BLaER1 (cell line): ENCODE results near the gene CMTM4.

Experiments
- H3K27ac ChIP-seq: shearing (Covaris generic); formaldehyde crosslinking; 2 replicates; pipeline ENCODE4 v1.8.1; 2022
- H3K27me3 ChIP-seq: shearing (Covaris generic); formaldehyde crosslinking; 2 replicates; pipeline ENCODE4 v1.8.1; 2022
- H3K36me3 ChIP-seq: shearing (Covaris generic); formaldehyde crosslinking; 2 replicates; pipeline ENCODE4 v1.8.1; 2022
- H3K4me1 ChIP-seq: shearing (Covaris generic); formaldehyde crosslinking; 2 replicates; pipeline ENCODE4 v1.8.1; 2022
- H3K4me2 ChIP-seq: shearing (Covaris generic); formaldehyde crosslinking; 2 replicates; pipeline ENCODE4 v1.8.1; 2022
- H3K4me3 ChIP-seq: shearing (Covaris generic); formaldehyde crosslinking; 2 replicates; pipeline ENCODE4 v1.8.1; 2022
- H3K9ac ChIP-seq: shearing (Covaris generic); formaldehyde crosslinking; 2 replicates; pipeline ENCODE4 v1.8.1; 2022
- H3K9me3 ChIP-seq: shearing (Covaris generic); formaldehyde crosslinking; 2 replicates; pipeline ENCODE4 v1.8.1; 2022
- H4K20me1 ChIP-seq: shearing (Covaris generic); formaldehyde crosslinking; 2 replicates; pipeline ENCODE4 v1.8.1; 2022
- Cebpa-rat ChIP-seq: shearing (Covaris generic); IDR thresholded peaks from 2 replicates; pipeline ENCODE4 v1.8.1; 2022

The CMTM4 gene

DNA sequence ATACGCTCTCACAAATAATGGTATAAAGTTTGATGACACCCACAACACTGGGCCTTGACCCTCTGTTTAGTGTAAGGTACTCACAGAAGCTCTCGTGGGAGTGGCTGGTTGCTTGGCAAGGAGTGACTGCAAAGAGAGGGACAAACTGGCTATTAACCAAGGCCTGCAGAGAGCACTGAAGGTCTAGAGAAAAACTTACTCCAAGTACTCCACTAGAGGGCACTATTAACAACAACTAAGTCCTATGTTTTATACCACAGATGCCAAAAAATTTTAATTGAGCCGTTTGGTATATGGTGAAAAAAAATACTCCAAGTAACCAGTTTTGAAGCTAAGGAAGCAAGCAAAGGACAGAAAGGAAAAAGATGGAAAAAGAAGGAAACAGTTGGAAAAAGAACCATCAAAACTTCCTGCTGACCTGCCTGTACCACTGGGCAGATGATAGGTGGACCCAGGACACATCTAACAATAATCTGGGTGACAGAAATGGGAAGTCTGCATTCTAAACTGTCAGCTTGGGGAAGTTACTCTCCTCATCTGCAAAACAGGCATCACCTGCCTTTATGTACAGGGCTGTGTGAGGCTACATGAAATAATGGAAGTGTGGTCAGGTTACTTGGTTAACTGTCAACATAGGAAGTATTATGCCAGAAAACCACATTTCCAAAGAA, 31.7 kb upstream of the CMTM4 start:
- Histone ChIP-seq H3K9ac (no peak overlapping the region), H3K4me3 (no peak overlapping the region), H3K27me3 (no peaks in the 10 kb centered on the region), H4K20me1 (peaks cover 26% of the 10 kb centered on the region), H3K27ac (no peak overlapping the region), H3K4me1 (peaks cover 10% of the 10 kb centered on the region), H3K4me2 (no peak overlapping the region), H3K9me3 (no peaks in the 10 kb centered on the region), H3K36me3 (peaks cover 98% of the 10 kb centered on the region)
- TF ChIP-seq Cebpa-rat, result no peak

DNA sequence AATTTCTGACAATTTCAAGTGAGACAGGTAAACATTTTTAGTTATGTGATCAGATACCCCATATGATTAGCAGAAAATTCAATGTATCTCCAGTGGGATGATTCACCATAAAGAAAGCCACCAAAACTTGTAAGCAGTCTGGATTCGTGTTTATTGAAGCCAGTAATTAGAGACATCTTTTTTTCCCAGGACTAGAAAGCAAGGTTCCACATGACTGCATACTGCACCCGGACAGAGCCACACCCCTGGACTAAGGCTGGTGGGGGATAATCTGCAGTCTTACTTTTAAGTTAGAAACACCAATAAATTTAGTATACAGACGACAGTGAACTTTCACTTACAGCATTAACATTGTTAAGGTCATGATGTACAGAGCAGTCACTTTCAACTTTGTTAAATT, 24.2 kb upstream of the CMTM4 start:
- H3K9me3 ChIP-seq, result no peaks in the 10 kb centered on the region
- H3K9ac ChIP-seq, result no peak overlapping the region
- H3K4me2 ChIP-seq, result no peak overlapping the region
- H3K4me1 ChIP-seq, result no peaks in the 10 kb centered on the region
- H3K27me3 ChIP-seq, result no peaks in the 10 kb centered on the region
- TF ChIP-seq Cebpa-rat, result no peak
- no peak overlapping the region for H3K4me3 ChIP-seq
- no peak overlapping the region for H3K27ac ChIP-seq
- peaks cover 88% of the 10 kb centered on the region for H3K36me3 ChIP-seq
- H4K20me1 ChIP-seq, result no peaks in the 10 kb centered on the region

DNA sequence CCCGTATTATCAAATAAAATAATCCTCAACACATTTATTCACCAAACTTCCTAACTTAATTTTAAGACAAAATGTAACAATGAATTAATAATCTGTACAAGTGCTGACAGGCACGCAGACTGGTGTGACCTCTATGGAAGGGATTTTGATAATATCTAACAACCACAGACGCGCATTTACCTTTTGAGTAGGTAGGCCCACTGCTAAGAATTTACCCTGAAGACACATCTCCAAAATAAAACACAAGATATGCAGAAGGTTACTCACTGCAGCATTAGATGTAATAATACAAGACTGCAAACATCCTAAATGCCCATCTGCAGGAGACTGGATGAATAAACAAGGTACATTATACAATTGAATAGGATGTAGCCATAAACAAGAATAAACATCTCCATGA, 22.7 kb upstream of the CMTM4 start:
- no peak for TF ChIP-seq Cebpa-rat
- no peaks in the 10 kb centered on the region for H4K20me1 ChIP-seq
- no peak overlapping the region for H3K27ac ChIP-seq
- peaks cover 72% of the 10 kb centered on the region for H3K36me3 ChIP-seq
- no peak overlapping the region for H3K9ac ChIP-seq
- H3K4me1 ChIP-seq, result peaks cover 10% of the 10 kb centered on the region
- no peaks in the 10 kb centered on the region for H3K27me3 ChIP-seq
- no peak overlapping the region for H3K4me2 ChIP-seq
- H3K9me3 ChIP-seq, result no peaks in the 10 kb centered on the region
- no peak overlapping the region for H3K4me3 ChIP-seq

DNA sequence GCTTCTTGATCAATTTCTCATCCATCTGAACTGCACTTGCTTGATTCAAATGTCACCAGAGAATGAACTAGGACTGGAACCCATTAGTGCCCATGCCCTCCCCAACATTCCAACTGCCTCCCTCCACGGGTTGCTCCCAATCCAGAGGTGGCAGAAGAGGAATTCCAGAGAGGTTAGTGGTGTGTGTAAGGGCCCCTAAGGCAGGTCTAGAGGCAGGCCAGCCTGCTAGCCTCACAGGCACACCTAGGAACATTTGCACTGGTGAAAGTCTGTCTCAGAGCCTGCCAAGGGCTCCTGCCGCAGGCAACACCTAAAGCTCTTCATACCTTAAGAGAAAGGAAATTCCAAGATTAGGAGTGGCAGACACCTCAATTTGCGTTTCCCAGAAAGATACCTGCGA, 21.2 kb upstream of the CMTM4 start:
- H3K27ac ChIP-seq, result no peak overlapping the region

DNA sequence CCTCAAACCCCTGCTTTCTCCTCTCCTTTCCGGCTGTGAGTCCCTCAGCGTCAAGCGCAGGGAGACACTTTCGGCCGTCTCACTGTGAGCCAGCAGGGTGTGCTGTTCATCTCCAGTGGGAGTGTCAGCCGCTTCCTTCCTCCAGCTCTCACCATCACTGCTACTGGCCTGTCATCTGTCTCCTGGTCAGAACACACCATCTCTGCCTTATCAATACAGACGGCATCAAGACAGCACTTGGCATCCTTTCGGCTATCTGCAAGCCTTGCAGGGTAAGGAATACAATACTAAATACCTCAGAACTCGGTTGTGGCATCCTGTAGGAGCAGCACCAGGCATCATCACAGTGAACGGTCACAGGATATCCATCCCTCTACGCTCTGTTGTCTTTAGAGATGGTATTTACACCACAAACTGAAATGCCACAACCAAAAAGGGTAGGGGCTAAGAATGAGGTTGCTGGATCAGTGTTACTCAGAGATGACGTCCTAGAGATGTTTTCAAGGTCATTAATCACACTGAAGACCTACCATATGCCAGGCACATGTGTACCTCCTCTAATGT, 20.7 kb upstream of the CMTM4 start:
- Histone ChIP-seq H3K9ac (no peak overlapping the region), H4K20me1 (no peaks in the 10 kb centered on the region), H3K4me1 (peaks cover 28% of the 10 kb centered on the region), H3K27me3 (no peaks in the 10 kb centered on the region), H3K27ac (no peak overlapping the region), H3K9me3 (peaks cover 3% of the 10 kb centered on the region), H3K4me3 (no peak overlapping the region), H3K4me2 (no peak overlapping the region), H3K36me3 (peaks cover 52% of the 10 kb centered on the region)
- no peak for TF ChIP-seq Cebpa-rat

More for the DNA sequence above, 21.2 kb upstream of the CMTM4 start:
- Histone ChIP-seq H3K36me3 (peaks cover 58% of the 10 kb centered on the region), H3K4me3 (no peak overlapping the region), H4K20me1 (no peaks in the 10 kb centered on the region), H3K4me1 (peaks cover 25% of the 10 kb centered on the region), H3K27me3 (no peaks in the 10 kb centered on the region), H3K9ac (no peak overlapping the region), H3K9me3 (no peaks in the 10 kb centered on the region), H3K4me2 (no peak overlapping the region)
- TF ChIP-seq Cebpa-rat, result no peak

DNA sequence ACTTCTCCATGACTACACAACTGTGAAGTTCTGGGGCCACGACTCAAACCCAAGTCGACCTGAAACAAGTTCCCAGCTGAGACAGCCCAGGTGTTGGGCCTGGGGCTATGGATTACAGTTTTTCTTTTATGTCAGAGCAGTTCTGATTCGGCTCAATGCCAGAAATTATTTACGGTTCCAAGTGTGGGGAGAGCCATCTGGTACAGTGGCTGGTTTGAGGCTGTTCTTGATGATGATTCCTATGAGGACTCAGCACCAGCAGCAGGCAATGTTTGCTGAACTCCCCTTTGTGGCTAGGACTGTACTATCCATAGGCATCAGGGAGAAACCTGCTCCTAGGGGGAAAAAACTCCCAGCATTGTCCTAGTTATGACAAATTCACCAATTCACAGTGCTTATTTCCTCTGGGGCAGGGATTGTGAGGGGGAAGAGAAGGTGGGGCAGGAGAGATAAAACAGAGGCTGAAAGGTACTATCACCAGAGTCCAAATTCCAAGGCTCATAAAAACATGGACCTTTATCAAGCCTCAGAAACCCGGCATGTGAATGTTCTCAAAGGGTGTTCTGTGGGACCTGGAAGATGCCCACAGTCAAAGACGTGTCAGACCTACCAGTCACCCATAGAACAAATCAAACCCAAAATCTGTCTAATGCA, 18.2 kb upstream of the CMTM4 start:
- H4K20me1 ChIP-seq, result no peaks in the 10 kb centered on the region
- peaks cover 28% of the 10 kb centered on the region for H3K4me1 ChIP-seq
- H3K4me3 ChIP-seq, result no peak overlapping the region
- H3K9me3 ChIP-seq, result peaks cover 14% of the 10 kb centered on the region
- peaks cover 29% of the 10 kb centered on the region for H3K36me3 ChIP-seq
- H3K4me2 ChIP-seq, result peak overlapping the region; percentile 65; the same call in 1 of the 2 replicates
- no peak overlapping the region for H3K9ac ChIP-seq
- no peak for TF ChIP-seq Cebpa-rat
- H3K27ac ChIP-seq, result peak overlapping the region; percentile 21; the same call in 1 of the 2 replicates
- no peaks in the 10 kb centered on the region for H3K27me3 ChIP-seq

DNA sequence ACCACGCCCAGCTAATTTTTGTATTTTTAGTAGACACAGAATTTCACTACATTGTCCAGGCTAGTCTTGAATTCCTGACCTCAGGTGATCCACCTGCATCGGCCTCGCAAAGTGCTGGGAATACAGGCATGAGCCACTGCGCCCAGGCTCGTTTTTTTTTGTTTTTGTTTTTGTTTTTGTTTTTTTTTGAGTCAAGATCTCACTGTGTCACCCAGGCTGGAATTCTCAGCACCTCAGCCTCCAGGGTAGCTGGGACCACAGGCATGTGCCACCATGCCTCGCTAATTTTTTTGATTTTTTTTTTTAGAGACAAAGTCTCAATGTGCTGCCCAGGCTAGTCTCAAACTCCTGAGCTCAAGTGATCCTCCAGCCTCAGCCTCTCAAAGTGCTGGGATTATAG, 17.5 kb upstream of the CMTM4 start:
- no peak overlapping the region for H3K4me3 ChIP-seq
- TF ChIP-seq Cebpa-rat, result no peak
- peak overlapping the region; percentile 65 for H3K4me2 ChIP-seq
- H3K27me3 ChIP-seq, result no peaks in the 10 kb centered on the region
- H3K9me3 ChIP-seq, result peaks cover 14% of the 10 kb centered on the region
- H3K36me3 ChIP-seq, result peaks cover 22% of the 10 kb centered on the region
- no peak overlapping the region for H3K9ac ChIP-seq
- H3K4me1 ChIP-seq, result peaks cover 28% of the 10 kb centered on the region
- H4K20me1 ChIP-seq, result no peaks in the 10 kb centered on the region
- H3K27ac ChIP-seq, result peak overlapping the region; percentile 21; the same call in 1 of the 2 replicates

DNA sequence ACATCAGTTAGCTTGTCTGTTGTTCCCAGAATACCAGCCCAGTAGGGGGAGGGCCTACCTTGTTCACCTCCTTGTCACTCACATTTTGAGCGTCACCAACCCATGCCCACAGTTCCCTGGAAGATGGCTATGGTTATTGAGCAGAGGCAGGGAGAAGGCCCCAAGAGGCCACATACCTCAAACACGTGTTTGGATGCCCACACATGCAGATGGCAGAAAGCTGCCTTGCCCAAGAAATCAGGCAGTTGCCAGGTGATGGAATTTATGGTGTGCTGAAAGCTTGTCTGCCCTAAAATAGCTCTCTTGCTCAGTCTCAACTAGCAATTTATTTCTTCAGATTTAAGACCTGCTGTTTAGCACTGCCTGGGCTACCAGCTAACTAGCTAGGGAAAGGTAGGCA, 16.5 kb upstream of the CMTM4 start:
- no peaks in the 10 kb centered on the region for H3K27me3 ChIP-seq
- TF ChIP-seq Cebpa-rat, result no peak
- H3K27ac ChIP-seq, result peak overlapping the region; percentile 43; the same call in 1 of the 2 replicates
- H3K4me3 ChIP-seq, result no peak overlapping the region
- peaks cover 12% of the 10 kb centered on the region for H3K36me3 ChIP-seq
- H3K9ac ChIP-seq, result no peak overlapping the region
- peak overlapping the region; percentile 65 for H3K4me2 ChIP-seq
- peaks cover 14% of the 10 kb centered on the region for H3K9me3 ChIP-seq
- H3K4me1 ChIP-seq, result peaks cover 28% of the 10 kb centered on the region
- H4K20me1 ChIP-seq, result no peaks in the 10 kb centered on the region

DNA sequence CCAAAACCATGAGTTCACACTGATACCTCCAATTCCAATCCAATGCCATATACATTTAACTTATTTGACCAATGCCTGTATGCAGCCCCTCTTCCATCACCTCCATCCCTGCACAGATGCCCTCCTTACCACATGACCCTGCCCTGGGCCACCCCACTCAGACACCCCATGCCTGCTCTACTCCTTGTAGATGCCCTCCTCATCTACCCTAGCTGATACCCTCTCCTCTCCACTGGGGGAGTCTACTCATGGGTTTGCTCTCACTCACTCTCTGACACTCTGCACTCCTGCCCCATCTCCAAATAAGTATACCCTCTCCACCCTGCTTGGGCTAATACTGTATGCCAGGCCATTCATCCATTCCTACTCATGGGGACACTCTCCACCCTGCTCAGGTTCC, 16.0 kb upstream of the CMTM4 start:
- TF ChIP-seq Cebpa-rat, result no peak
- Histone ChIP-seq H3K4me1 (peaks cover 32% of the 10 kb centered on the region), H3K4me3 (no peak overlapping the region), H3K4me2 (peak overlapping the region; percentile 65), H4K20me1 (no peaks in the 10 kb centered on the region), H3K27ac (no peak overlapping the region), H3K27me3 (no peaks in the 10 kb centered on the region), H3K9ac (no peak overlapping the region), H3K36me3 (peaks cover 6% of the 10 kb centered on the region; the same call in 1 of the 2 replicates), H3K9me3 (peaks cover 14% of the 10 kb centered on the region)

DNA sequence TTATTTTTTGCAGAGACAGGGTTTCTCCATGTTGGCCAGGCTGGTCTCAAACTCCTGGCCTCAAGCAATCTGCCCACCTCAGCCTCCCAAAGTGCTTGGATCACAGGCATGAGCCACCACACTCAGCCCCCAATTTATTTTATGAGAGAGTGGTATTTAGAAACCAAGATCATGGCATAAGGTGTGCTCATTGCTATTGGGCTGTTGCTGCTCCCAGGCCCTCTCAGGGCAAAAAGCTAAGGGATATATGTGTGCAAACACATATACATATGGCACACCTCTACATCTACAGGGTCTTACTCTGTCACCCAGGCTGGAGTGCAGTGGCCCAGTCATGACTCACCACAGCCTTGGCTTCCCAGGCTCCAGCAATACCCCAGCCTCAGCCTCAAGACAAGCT, 15.0 kb upstream of the CMTM4 start:
- peaks cover 14% of the 10 kb centered on the region for H3K9me3 ChIP-seq
- H3K36me3 ChIP-seq, result no peaks in the 10 kb centered on the region
- no peak overlapping the region for H3K27ac ChIP-seq
- no peaks in the 10 kb centered on the region for H4K20me1 ChIP-seq
- no peak overlapping the region for H3K4me2 ChIP-seq
- peaks cover 41% of the 10 kb centered on the region for H3K4me1 ChIP-seq
- H3K4me3 ChIP-seq, result no peak overlapping the region
- no peaks in the 10 kb centered on the region for H3K27me3 ChIP-seq
- no peak overlapping the region for H3K9ac ChIP-seq
- no peak for TF ChIP-seq Cebpa-rat
